GM18870 (cell line): ENCODE data around the gene TMEM88.
"Not testable (repeated sequence)": the region's sequence is repeated elsewhere in the genome, so short reads cannot be mapped to it uniquely, and the experiment has no call there.

Source experiments
- ATAC-seq: cut with Tn5 transposase; IDR thresholded peaks from one replicate; pipeline ENCODE4 v1.9.1; 2021; ENCODE audit warnings: moderate library complexity; ENCODE audit not compliant: unreplicated experiment

TMEM88 gene

DNA sequence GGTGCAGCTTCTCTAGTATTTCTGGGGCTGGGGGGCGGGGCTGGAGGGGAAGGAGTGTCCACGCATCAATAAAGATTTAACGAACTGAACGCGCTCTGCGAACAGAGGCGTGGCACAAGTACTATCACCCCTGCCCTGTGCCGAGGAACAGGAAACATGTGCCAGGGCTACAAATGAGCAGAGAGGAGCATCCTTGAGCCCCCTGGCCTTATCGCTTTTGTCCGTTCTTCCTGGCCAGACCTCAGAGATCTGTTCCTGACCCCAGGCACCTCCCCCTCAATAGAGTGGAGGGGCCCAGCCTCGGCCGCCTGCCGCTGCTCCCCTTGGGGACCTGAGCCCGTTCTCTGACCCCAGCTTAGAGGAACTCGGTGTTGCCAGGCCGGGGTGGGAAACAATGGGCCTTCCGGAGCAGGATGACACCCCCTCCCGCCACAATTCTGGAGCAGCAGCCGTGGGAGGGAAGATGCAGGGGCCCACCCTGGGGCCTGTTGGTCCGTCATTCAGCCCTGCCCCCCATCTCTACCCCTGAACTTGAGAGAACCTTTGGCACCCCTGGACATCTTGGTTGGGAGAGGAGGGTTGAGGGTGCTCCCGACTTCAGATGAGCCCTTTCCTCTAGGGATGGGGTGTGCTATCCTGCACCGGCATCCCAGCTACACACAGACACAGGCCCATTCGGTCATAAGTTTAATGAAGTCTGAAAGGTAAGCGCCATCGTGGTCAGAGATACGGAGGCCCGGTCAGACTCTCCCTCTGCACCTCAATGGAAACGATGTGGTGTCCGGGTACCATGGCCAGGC is 1.3 kb downstream of the TMEM88 start:
- no peak for ATAC-seq

DNA sequence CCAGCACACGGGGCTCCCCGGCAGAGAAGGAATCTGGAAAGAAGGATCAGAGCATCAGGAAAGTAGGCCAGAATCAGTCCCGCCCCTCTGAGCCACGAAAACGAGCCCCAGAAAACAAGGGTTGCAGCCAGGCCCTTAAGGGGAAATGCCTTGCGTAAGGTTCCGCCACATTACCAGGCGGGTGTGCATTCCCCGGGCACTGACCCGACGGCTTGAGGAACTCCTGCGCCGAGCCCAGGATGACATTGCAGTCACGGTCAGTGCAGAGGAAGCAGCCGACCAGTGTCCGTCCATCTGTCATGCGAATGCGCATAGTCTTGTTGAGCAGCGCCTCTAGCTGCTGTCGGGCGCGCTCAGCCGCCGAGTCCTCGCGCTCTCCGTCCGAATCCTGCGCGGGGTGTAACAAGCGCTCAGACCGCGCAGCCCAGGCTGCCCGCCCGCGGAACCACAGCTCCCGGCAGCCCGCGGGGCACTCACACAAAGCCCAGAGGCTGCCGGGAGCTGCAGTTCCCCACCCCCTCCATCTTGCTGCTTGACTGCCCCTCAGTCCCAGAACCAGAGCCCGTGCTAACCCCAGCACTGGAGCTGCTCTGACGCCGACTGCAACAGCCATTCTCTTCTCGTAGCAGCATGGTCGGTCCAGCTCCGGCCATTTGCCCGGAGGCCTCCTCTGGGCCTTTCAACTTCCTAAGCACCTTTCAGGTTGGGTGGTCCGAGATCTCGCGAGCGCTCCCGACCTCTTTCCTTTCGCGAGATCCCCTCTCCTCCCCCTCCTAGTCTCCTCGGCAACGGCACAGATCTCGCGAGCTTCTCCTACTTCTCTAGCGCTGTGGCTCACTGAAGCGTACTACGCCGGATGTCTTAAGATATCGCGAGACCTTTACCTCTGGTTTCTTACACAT is 2.2 kb downstream of the TMEM88 start, which contains the start of gene NAA38:
TSS of gene NAA38 (minus strand) at position 749 of the 902 bp plus-strand sequence. CDS start at position 653, 96 bp downstream.
- peak; percentile 68 for ATAC-seq

DNA sequence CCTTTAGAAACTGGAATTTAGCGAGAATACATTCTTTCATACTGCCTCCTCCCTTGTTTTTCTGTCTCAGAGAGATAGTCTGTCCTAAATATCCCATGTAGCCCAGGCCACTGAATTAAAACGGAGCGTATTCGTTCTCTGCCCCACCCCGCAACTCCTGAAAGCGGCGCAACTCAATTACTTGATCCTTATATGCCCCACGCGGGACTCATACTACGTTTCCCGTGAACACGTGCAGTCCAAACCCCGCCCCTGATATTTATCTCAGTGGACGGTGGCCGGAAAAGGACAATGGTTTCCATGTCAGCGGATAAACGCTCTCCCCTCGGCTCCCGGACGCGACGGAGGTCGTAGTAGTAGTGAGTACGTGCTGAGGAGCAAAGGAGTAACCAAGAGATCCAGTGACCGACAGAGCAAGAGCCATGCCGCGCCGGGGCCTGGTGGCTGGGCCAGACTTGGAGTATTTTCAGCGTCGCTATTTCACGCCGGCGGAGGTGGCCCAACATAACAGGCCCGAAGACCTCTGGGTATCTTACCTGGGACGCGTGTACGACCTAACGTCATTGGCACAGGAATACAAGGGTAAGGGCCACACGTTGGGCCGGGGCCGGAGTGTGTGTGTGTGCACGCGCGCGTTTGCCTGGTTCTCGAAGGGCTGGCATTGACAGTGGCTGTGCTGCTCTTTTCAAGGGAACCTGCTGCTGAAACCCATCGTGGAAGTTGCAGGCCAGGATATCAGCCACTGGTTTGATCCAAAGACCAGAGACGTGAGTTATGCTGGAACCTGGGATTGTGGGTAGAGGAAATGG is 3.1 kb downstream of the TMEM88 start, which contains the start of gene CYB5D1:
TSS of gene CYB5D1 (plus strand) at position 291 of the 809 bp plus-strand sequence. CDS start at position 423, 132 bp downstream.
- ATAC-seq: peak; percentile 29

DNA sequence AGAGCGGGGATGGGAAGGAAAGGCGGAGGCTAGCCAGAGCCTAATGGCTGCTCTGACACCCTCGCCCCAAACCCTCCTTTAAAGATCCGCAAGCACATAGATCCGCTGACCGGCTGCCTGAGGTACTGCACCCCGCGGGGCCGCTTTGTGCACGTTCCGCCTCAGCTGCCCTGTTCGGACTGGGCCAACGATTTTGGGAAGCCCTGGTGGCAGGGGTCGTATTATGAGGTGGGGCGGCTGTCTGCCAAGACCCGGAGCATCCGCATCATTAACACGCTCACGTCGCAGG is 3.6 kb downstream of the TMEM88 start:
- no peak for ATAC-seq

DNA sequence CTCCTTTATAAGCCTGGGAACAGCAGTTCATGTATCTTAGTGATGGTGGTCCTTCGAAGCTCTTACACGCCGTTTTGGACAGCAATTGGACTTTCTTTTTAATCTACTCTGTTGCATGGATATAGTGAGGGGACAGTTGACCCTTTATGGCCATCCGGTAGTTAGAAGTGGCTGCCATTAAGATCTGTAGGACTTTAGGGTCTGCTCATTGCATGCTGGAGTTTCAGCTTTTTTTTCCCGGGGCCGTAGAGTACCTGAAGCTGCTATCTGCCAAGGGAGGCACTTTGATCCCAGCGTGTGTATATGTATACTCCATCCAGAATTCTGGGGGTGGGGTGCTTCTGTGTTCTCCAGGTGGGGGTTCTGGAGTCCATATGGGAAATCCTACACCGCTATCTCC is 4.2 kb downstream of the TMEM88 start:
- ATAC-seq: no peak

DNA sequence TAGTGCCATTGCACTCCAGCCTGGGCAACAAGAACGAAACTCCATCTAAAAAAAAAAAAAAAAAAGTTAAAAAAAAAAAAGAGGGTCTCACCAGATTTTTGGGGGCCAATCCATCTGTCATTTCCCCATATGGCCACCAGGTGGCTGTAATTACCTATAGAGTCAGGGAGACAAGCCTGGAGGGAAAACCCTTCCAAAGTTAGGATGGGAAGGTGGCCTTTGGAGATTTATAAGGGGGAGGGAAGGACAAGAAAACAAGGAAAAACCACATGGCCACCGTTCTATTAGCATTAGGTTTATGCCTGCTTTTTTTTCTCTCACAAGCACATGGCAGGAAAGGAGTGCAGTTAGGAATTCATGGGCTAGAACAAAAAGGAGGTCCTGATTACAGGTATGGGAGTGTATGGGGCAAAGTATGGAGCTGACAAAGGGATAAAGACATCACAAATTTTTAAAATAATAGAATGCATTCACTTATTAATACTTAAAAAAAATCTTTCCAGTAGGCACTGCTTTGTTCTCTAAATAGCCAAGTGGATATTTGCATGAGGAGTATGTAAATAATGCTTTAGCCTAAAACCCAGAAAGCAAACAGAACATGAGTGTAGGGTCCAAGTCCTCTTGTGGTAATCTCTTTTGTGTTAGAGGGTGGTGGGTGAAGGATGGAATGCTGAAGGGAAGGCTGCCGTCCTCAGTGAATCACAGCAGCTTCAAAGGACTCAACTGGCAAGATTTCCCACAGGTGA is 8.0 kb downstream of the TMEM88 start:
- ATAC-seq: no peak

DNA sequence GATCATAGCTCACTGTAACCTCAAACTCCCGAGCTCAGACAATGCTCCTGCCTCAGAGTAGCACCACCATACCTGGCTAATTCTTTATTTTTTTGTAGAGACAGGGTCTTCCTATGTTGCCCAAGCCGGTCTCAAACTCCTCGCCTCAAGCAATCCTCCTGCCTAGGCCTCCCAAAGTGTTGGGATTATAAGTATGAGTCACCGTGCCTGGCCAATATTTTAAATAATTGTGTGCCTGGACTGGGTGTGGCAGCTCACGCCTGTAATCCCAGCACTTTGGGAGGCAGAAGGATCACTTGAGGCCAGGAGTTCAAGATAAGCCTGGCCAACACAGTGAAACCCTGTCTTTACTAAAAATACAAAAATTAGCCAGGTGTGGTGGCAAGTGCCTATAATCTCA is 9.5 kb downstream of the TMEM88 start:
- ATAC-seq: not testable (repeated sequence)

DNA sequence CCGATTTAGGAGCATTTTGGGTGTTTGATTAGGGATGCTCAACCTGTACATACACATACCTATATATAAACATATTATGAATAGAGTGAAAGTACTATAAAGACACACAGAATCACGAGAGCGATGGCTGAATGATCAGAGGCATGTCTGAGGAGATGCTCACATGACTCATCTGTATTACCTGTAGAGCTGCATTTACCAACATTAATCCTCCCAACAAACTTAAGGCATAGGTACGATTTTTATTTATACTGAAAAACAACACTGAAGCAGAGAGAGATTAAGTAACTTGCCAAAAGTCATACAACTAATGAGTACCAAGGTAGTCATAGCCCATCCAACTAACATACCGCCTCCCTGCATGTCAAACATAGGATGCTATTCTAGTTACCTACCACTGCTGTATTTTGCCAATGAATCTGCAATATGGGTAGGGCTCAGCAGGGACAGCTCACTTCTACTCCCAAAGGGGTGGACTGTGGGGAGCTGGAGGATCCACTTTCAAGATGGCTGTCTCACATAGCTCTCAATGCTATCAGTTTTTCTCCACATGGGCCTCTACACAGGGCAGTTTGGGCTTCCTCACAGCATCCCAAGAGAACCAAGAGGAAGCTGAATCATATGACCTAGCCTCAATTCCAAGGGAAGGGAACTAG is 10.3 kb downstream of the TMEM88 start:
- ATAC-seq: no peak

DNA sequence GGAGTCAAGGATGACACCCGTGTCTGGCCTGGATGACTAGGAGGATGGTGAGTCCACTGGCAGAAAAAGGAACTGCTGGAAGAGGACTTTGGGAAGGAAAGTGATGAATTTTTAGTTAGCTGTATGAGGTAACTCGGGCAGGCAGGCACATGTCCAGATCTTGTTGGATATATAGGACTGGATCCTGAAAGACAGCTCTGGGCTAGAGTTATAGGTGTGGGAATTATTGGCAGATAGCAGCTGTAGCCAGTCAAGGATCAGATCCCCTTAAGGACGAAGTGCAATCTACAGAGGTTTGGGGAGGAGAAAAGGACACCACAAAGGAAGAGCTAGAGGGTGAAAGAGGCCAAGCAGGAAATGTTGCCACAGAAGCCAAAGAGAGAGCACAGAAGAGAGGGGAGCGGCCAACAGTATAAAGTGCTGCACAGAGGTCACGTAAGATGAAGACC is 13.0 kb downstream of the TMEM88 start:
- ATAC-seq: no peak

DNA sequence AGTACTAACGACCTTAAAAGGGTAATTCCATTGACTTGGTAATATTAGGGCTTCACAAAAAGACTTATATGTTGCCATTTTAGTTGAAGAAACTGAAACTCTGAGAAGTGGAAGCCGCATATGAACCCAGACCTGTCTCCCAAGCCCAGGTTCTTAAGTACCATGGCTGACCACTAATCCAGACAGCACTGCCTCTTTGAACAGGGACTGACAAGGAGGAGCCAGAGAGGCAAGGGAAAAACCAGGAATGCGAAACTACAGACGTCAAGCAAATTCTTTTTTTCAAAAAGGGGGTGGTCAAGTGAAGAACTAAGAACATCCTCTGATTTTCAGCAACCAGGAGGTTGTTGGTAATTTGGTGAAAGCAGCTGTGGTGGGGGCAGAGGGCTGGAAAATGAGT is 18.2 kb downstream of the TMEM88 start:
- no peak for ATAC-seq

DNA sequence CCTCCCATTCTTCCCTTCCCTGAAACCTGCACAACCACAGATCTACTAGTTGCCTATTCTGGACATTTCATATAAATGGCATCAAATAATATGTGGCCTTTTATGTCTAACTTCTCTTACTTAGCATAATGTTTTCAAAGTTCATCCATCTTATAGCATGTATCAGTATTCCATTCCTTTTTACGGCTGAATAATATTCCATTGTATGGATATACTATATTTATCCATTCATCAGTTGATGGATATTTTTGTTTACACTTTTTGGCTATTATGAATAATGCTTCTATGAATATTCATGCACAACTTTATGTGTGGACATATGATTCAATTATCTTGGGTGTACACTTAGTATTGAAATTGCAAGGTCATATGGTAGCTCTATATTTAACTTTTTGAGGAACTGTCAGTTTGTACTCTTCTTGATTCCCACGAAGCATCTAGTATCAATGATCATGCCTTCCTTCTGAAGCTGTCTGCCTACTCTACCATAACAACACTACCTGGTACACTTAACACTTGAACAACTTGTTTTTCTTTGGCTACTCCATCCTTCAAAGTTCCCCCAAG is 21.0 kb downstream of the TMEM88 start:
- ATAC-seq: no peak

DNA sequence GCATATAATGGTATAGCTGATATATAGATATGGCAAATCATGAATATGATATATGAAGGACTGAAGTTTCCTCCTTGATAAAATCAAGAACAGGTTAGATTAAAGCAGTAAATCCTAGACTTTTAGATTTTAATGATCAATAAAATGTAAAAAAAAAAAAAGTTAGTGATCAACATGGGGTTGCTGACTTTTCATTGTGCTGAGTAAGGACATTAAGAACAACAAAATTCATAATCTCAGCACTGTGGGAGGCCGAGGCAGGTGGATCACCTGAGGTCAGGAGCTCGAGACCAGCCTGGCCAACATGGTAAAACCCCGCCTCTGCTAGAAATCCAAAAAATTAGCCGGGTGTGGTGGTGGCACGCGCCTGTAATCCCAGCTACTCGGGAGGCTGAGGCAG is 23.4 kb downstream of the TMEM88 start:
- no peak for ATAC-seq

DNA sequence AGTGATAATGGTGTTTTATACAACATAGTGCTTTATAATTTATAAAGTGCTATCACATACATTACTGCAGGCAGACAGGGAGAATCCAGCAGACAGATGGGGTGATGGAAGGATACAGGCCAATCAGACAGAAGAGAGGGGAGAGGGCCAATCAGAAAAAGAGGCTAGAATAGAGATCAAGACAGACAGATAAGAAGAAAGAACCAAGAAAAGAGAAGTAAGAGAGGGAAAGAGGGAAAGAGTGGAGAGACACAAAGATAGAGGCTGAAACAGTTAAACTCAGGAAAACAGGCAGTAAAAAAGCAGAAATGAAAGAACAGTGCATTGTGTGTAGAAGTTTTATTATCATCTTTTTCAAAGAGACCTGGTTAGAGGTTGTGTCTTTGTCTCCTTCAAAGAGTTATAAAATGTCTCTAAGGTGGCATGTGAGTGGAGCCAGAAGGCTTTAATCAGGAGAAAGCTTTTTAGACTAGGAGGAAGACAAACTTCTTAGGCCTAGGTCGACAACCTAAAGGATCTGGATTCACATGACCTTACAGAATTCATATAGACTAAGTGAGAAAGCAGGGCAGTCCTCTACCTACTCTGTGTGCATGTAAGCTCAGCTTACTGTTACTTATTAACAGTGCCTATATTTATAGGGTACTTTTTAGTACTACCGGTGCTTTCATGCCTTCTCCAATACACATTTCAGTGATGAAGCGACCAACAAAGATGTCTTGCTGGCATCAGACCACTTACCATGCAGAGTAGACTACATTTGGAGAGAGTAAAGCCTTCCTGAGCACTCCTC is 25.4 kb downstream of the TMEM88 start:
- ATAC-seq: no peak

DNA sequence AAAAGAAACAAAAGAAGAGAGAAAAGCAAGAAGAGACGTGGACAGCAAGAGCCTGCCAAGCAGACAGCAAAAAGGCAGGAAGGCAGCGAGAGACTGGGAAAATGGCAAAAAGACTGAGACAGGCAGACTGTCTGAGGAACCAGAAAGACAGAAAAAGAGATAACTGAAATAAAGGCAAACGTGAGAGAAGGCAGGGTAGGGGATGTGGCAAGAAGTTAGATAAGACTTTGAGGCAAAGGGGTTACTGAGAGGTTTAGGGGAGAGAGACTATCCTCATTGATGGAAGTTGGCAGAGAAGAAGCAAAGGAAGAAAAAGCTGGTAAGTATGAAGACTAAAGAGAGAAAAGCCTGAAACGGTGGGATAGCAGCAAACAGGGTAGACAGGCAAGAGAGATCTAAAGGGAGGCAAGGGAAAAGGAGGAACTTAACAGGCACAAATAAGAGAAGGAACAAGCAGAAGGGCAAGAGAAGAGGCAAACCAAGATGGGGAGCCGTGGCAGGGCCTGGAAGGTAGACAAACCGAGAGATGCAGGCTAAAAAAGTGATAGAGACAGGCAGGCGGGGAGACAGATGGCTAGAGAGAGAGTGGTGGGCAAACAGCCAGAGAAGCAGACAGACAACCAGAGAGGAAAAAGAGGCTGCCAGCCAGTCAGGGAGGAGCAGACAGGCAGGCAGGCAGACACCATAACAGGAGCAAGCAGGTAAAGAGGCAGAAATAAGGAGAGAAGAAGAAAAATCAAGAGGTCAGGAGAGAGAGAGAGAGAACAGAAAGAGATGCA is 26.6 kb downstream of the TMEM88 start:
- ATAC-seq: no peak

DNA sequence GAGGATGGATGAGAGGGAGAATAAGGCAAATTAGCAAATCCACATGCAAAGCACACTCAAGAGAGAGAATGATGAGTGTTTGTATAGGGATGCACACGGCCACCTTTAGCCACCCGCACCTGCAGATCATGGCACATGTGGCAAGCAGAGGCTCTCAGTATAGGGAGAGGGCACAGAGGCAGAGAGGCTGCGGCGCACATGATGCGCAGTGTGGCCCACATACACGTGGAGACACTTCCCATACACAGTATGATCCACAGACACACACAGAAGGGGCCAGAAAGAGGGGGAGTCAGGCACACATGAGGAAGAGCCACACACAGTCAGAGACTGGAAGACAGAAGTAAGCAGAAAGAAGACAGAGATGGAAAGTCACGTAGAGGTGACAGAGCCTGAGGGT is 27.2 kb downstream of the TMEM88 start:
- ATAC-seq: no peak

DNA sequence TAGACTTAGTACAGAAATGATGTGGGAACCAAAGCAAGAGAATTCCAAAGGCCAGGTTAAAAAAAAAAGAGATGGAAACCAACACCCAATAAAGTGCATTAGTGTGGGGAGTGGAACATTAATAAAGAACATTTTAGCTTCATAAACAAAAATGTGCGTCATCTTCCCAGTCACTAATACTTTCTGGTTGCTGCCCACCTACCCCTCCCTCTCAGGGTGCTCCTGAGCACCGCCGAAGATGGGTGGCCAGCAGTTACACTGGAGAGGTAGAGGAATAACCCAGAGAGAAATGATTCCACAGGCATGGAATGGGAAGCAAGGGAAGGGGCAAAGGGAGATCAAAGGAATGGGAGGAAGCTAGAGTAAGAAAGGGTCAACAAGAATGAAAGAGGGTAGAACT is 27.8 kb downstream of the TMEM88 start:
- no peak for ATAC-seq

DNA sequence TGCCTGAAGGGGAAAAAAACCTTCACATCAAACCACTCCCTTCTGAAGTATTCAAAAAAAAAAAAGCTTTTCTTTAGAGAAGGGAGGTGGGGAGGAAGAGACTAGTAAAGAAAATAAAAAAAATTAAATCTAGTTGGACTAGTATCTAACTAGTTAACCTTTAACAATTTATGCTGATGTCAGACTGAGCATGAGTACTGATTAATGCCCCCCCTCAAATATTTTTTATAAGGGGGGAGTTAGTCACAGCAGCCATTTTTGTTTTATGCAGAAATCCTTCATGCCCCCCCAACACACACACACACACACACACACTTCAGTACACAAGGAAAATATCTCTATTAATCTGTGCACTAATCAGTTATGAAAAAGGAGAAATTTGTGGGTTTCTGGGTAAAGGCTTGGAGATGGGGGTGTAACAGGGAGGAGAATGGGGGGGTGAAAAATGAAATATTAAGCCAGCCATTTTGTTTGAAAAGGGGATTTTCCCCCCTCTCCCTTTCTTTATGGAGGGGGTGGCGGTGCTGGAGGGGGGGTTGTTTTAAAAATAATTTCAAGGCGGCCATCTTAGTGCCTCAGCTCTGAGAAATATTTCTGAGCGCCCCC is 29.0 kb downstream of the TMEM88 start:
- ATAC-seq: no peak
